Breast epithelium (tissue), 3 donors: Measurements from ENCODE around the gene NIF3L1.
A peak's percentile ranks its signal among the peaks of the same experiment; 100 is the strongest.

Experiments used
- POLR2A ChIP-seq: fragments of 450-650 bp; IDR thresholded peaks from one replicate; pipeline ENCODE4 v1.6.1; 2016; ENCODE audit warnings: antibody characterized with exemption, mild to moderate bottlenecking, moderate library complexity
- TF ChIP-seq, protein P1 (sequence below), 3 donors: fragments of 450-650 bp; IDR thresholded peaks; one replicate each; pipeline ENCODE4 v1.5.1; 2016 to 2017; ENCODE audit warnings: antibody characterized with exemption in 3 of 3, mild to moderate bottlenecking in 3 of 3, moderate library complexity in 3 of 3

- TF ChIP-seq, protein P1, sequence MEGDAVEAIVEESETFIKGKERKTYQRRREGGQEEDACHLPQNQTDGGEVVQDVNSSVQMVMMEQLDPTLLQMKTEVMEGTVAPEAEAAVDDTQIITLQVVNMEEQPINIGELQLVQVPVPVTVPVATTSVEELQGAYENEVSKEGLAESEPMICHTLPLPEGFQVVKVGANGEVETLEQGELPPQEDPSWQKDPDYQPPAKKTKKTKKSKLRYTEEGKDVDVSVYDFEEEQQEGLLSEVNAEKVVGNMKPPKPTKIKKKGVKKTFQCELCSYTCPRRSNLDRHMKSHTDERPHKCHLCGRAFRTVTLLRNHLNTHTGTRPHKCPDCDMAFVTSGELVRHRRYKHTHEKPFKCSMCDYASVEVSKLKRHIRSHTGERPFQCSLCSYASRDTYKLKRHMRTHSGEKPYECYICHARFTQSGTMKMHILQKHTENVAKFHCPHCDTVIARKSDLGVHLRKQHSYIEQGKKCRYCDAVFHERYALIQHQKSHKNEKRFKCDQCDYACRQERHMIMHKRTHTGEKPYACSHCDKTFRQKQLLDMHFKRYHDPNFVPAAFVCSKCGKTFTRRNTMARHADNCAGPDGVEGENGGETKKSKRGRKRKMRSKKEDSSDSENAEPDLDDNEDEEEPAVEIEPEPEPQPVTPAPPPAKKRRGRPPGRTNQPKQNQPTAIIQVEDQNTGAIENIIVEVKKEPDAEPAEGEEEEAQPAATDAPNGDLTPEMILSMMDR (IDR thresholded peaks at IDR 0.05) = peak in 2 of 3 donors; percentile 40
- no peak for TF ChIP-seq POLR2A
Measured at GRCh38 chr2:200905618-200906296, 16.6 kb downstream of the NIF3L1 start.
